MM.1S (cell line): ENCODE data around the gene MACROD2.

ENCODE experiments used
- DNase-seq: peaks from one replicate; pipeline ENCODE4 v3.0.0-alpha.2; 2015
- H2AFZ ChIP-seq: fragments of 300-600 bp; sonication (generic); 2 replicates; pipeline ENCODE4 v1.6.0; 2016; ENCODE audit warnings: antibody characterized with exemption, low read length
- H3F3A ChIP-seq: fragments of 300-600 bp; sonication (generic); 2 replicates; pipeline ENCODE4 v1.6.1; 2016; ENCODE audit warnings: mild to moderate bottlenecking, antibody characterized with exemption, low read length, moderate library complexity, mixed read lengths; ENCODE audit not compliant: insufficient read depth
- H3K27ac ChIP-seq: fragments of 300-600 bp; sonication (generic); 2 replicates; pipeline ENCODE4 v1.5.1; 2016; ENCODE audit warnings: mild to moderate bottlenecking, low read length
- H3K27me3 ChIP-seq: fragments of 300-600 bp; sonication (generic); replicated peaks from 2 replicates; pipeline ENCODE4 v1.6.0; 2016; ENCODE audit warnings: low read length; ENCODE audit not compliant: insufficient read depth
- H3K36me3 ChIP-seq: fragments of 300-600 bp; sonication (generic); replicated peaks from 2 replicates; pipeline ENCODE4 v1.6.1; 2016; ENCODE audit warnings: mild to moderate bottlenecking, low read length, mixed read lengths; ENCODE audit not compliant: insufficient read depth
- H3K4me1 ChIP-seq: fragments of 300-600 bp; sonication (generic); 2 replicates; pipeline ENCODE4 v1.6.1; 2016; ENCODE audit warnings: low read length, mixed read lengths
- H3K4me2 ChIP-seq: fragments of 300-600 bp; sonication (generic); 2 replicates; pipeline ENCODE4 v1.6.0; 2016; ENCODE audit warnings: low read depth, low read length
- H3K4me3 ChIP-seq: fragments of 300-600 bp; sonication (generic); 2 replicates; pipeline ENCODE4 v1.5.1; 2016; ENCODE audit warnings: low read length, mixed read lengths
- H3K79me2 ChIP-seq: fragments of 300-600 bp; sonication (generic); 2 replicates; pipeline ENCODE4 v1.6.1; 2016; ENCODE audit warnings: mixed run types, low read length, mixed read lengths
- H3K9ac ChIP-seq: fragments of 300-600 bp; sonication (generic); 2 replicates; pipeline ENCODE4 v1.6.1; 2016; ENCODE audit warnings: low read length, mixed read lengths
- H3K9me2 ChIP-seq: fragments of 300-600 bp; sonication (generic); replicated peaks from 2 replicates; pipeline ENCODE4 v1.6.1; 2016; ENCODE audit warnings: mild to moderate bottlenecking, low read length, mixed read lengths; ENCODE audit not compliant: insufficient read depth
- H3K9me3 ChIP-seq: fragments of 300-600 bp; sonication (generic); replicated peaks from 2 replicates; pipeline ENCODE4 v1.6.1; 2016; ENCODE audit warnings: mild to moderate bottlenecking, low read length, mixed read lengths; ENCODE audit not compliant: insufficient read depth
- H4K20me1 ChIP-seq: fragments of 300-600 bp; sonication (generic); 2 replicates; pipeline ENCODE4 v1.6.1; 2016; ENCODE audit warnings: mild to moderate bottlenecking, low read length, moderate library complexity, mixed read lengths; ENCODE audit not compliant: insufficient read depth
- EZH2 ChIP-seq: fragments of 300-600 bp; sonication (generic); optimal IDR thresholded peaks from 2 replicates; pipeline ENCODE3; 2017; ENCODE audit warnings: low read depth, mild to moderate bottlenecking, antibody characterized with exemption, low read length, mixed read lengths
- EZH2phosphoT487 ChIP-seq: fragments of 300-600 bp; sonication (generic); IDR thresholded peaks from 2 replicates; pipeline ENCODE4 v1.6.1; 2018; ENCODE audit warnings: antibody characterized with exemption, low read length
- TF ChIP-seq, protein P1 (sequence below): fragments of 300-600 bp; sonication (generic); IDR thresholded peaks from 2 replicates; pipeline ENCODE4 v1.5.1; 2016; ENCODE audit warnings: antibody characterized with exemption, low read length, mixed read lengths

Gene MACROD2

DNA sequence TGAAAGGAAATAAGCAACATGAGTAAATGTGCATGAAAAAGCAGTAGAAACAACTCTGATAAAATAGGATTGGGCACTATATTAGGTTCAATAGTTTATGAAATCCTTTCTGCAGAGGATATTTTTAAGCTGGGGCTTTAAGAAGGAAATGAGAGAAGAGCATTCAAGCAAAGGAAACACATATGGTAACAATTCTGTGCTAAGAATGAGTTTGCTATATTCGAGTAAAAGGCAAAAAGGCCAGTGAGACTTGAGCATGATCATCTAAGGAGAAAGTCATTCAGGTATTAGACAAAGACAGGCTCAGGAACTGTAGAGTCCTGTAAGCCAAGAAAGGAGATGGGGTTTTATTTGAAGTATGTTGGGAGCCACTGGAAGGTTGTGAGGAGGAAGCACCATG, 729.2 kb downstream of the MACROD2 start:
- Histone ChIP-seq H3K79me2 (no peaks in the 10 kb centered on the region), H3K9me3 (no peaks in the 10 kb centered on the region), H3K4me2 (no peak overlapping the region), H3K27me3 (no peaks in the 10 kb centered on the region), H3K4me3 (no peak overlapping the region), H3K9me2 (no peaks in the 10 kb centered on the region), H3K27ac (no peak overlapping the region), H3K4me1 (no peaks in the 10 kb centered on the region), H4K20me1 (no peaks in the 10 kb centered on the region), H3K36me3 (no peaks in the 10 kb centered on the region), H2AFZ (no peak overlapping the region), H3F3A (no peaks in the 10 kb centered on the region), H3K9ac (no peak overlapping the region)
- no peak for TF ChIP-seq EZH2
- TF ChIP-seq, protein P1, sequence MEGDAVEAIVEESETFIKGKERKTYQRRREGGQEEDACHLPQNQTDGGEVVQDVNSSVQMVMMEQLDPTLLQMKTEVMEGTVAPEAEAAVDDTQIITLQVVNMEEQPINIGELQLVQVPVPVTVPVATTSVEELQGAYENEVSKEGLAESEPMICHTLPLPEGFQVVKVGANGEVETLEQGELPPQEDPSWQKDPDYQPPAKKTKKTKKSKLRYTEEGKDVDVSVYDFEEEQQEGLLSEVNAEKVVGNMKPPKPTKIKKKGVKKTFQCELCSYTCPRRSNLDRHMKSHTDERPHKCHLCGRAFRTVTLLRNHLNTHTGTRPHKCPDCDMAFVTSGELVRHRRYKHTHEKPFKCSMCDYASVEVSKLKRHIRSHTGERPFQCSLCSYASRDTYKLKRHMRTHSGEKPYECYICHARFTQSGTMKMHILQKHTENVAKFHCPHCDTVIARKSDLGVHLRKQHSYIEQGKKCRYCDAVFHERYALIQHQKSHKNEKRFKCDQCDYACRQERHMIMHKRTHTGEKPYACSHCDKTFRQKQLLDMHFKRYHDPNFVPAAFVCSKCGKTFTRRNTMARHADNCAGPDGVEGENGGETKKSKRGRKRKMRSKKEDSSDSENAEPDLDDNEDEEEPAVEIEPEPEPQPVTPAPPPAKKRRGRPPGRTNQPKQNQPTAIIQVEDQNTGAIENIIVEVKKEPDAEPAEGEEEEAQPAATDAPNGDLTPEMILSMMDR, result no peak
- TF ChIP-seq EZH2phosphoT487, result no peak
- DNase-seq, result no peak

DNA sequence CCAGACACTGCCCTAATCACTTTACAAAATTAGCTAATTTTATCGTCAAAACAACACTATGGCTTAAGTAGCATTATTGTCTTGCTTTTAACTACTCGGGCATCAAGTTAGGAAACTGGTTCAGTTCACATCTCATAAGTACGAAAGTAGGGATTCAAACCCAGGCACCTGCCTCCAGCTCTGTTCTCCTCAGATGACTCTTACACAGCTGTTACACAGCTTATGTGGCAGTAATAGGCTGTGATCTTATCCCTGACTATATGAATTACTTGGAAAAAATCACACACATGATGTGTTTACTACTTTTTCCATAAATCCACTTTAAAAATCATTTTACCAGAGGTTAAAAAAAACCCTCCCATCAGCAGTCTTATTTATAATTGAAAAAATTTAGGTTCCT, 731.3 kb downstream of the MACROD2 start:
- H3K4me1 ChIP-seq, result no peaks in the 10 kb centered on the region
- no peaks in the 10 kb centered on the region for H4K20me1 ChIP-seq
- H2AFZ ChIP-seq, result no peak overlapping the region
- H3K27me3 ChIP-seq, result no peaks in the 10 kb centered on the region
- no peak overlapping the region for H3K4me2 ChIP-seq
- H3K27ac ChIP-seq, result no peak overlapping the region
- no peaks in the 10 kb centered on the region for H3F3A ChIP-seq
- no peaks in the 10 kb centered on the region for H3K9me3 ChIP-seq
- H3K79me2 ChIP-seq, result no peaks in the 10 kb centered on the region
- no peaks in the 10 kb centered on the region for H3K36me3 ChIP-seq
- no peaks in the 10 kb centered on the region for H3K9me2 ChIP-seq
- no peak overlapping the region for H3K9ac ChIP-seq
- no peak overlapping the region for H3K4me3 ChIP-seq
- DNase-seq, result no peak
- TF ChIP-seq, protein P1, result no peak
- TF ChIP-seq EZH2phosphoT487 (no peak), EZH2 (no peak)

DNA sequence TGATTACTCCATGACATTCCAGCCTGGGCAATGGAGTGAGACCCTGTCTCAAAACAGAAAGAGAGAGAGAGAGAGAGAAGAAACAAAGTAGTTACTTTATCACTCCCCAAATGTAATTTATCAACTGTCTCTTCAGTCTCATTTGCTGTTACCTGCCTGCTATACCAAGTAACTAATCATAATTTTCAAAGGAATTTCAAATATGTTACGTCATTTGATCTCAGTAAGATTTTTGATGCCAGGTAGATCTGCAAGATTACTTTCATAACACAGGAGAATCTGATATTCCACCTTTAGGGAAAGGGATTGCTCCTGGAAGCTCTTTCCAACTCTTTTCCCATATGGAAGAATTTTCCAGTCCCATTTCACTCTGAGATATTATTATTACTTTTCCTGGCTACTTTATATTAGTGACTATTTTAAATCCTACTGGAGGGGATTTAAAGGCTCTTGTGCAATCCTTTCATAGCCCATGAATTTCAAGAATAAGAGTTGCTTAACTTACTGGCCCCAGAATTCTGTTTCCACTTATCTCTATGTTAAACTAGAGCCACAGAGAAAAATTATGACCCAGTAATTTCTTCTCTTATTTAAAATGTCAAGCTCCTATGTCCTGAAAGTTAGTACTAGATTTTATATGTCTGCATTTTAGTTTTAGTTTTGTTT, 732.3 kb downstream of the MACROD2 start:
- no peak overlapping the region for H3K4me3 ChIP-seq
- no peaks in the 10 kb centered on the region for H3K4me1 ChIP-seq
- H3K9me2 ChIP-seq, result no peaks in the 10 kb centered on the region
- no peak overlapping the region for H3K4me2 ChIP-seq
- H3K79me2 ChIP-seq, result no peaks in the 10 kb centered on the region
- no peaks in the 10 kb centered on the region for H3K27me3 ChIP-seq
- DNase-seq, result no peak
- no peaks in the 10 kb centered on the region for H3F3A ChIP-seq
- TF ChIP-seq, protein P1, result no peak
- TF ChIP-seq EZH2phosphoT487 (no peak), EZH2 (no peak)
- H3K36me3 ChIP-seq, result no peaks in the 10 kb centered on the region
- no peak overlapping the region for H3K27ac ChIP-seq
- H4K20me1 ChIP-seq, result no peaks in the 10 kb centered on the region
- H3K9me3 ChIP-seq, result no peaks in the 10 kb centered on the region
- no peak overlapping the region for H2AFZ ChIP-seq
- H3K9ac ChIP-seq, result no peak overlapping the region
